HG02884 (cell line): ENCODE data around the gene RAB11FIP4.

Experiments used
- ATAC-seq: cut with Tn5 transposase; IDR thresholded peaks from one replicate; pipeline ENCODE4 v1.9.1; 2021; ENCODE audit warnings: mild to moderate bottlenecking, moderate library complexity; ENCODE audit not compliant: unreplicated experiment

RAB11FIP4 gene

GRCh38 chr17:31495022-31495885 is 103.8 kb downstream of the RAB11FIP4 start:
- ATAC-seq, result no peak

- ATAC-seq, result no peak
Measured at GRCh38 chr17:31496097-31496496, 104.6 kb downstream of the RAB11FIP4 start.

- no peak for ATAC-seq
Measured at GRCh38 chr17:31496601-31497000, 105.1 kb downstream of the RAB11FIP4 start.

- ATAC-seq, result no peak
Measured at GRCh38 chr17:31497431-31497830, 106.0 kb downstream of the RAB11FIP4 start.

GRCh38 chr17:31497994-31498826 is 106.7 kb downstream of the RAB11FIP4 start:
- no peak for ATAC-seq

- ATAC-seq, result no peak
Measured at GRCh38 chr17:31499771-31500554, 108.5 kb downstream of the RAB11FIP4 start.

- no peak for ATAC-seq
Measured at GRCh38 chr17:31506517-31506916, 115.0 kb downstream of the RAB11FIP4 start.

- peak; percentile 79 for ATAC-seq
Measured at GRCh38 chr17:31508288-31509094, 117.0 kb downstream of the RAB11FIP4 start.

- peak; percentile 27 for ATAC-seq
Measured at GRCh38 chr17:31509095-31509804, 117.8 kb downstream of the RAB11FIP4 start.

- no peak for ATAC-seq
Measured at GRCh38 chr17:31509805-31510177, 118.3 kb downstream of the RAB11FIP4 start.

- ATAC-seq, result no peak
Measured at GRCh38 chr17:31510308-31511194, 119.1 kb downstream of the RAB11FIP4 start.

GRCh38 chr17:31511195-31511578 is 119.7 kb downstream of the RAB11FIP4 start:
- no peak for ATAC-seq

GRCh38 chr17:31511580-31511979 is 120.1 kb downstream of the RAB11FIP4 start:
- ATAC-seq, result no peak

GRCh38 chr17:31512104-31512740 is 120.7 kb downstream of the RAB11FIP4 start:
- ATAC-seq, result no peak

GRCh38 chr17:31512796-31513195 is 121.3 kb downstream of the RAB11FIP4 start:
- no peak for ATAC-seq

- ATAC-seq, result no peak
Measured at GRCh38 chr17:31513731-31514427, 122.4 kb downstream of the RAB11FIP4 start.

- no peak for ATAC-seq
Measured at GRCh38 chr17:31515267-31515666, 123.8 kb downstream of the RAB11FIP4 start.

- no peak for ATAC-seq
Measured at GRCh38 chr17:31517524-31517923, 126.0 kb downstream of the RAB11FIP4 start.
